ENCODE data around the gene PLD4. TPM values are rescaled to one million over a fixed set of nuclear protein-coding genes. Genes with fewer than 3 reads are reported as not detected.

PLD4 gene
- total RNA-seq, 1 donor from 2014 or later, result not detected

GRCh38 chr14:104933746-104934733, 9.4 kb downstream of the PLD4 start:
- no peak for DNase-seq (ENCODE audit: extremely low spot score in 2 of 2)
- intact Hi-C loops (cut with DNase I), result loop anchor here (5.0 kb wide), 1 partner anchor 33 kb away; no protein-coding TSS in a partner anchor
- TF ChIP-seq CTCF (IDR thresholded peaks at IDR 0.05) (no peak), POLR2AphosphoS5 (IDR thresholded peaks at IDR 0.05; ENCODE audit: insufficient read depth in 1 of 2, low read depth in 1 of 2) (no peak), POLR2A (IDR thresholded peaks at IDR 0.05) (no peak)
- peaks cover 30% of the 10 kb centered on the region for H3K4me1 ChIP-seq
- peak overlapping the region; percentile 57 to 61 for H3K4me3 ChIP-seq
- H3K27ac ChIP-seq, result peak overlapping the region; percentile 71
- peaks cover 0 to 3% of the 10 kb centered on the region in 2 donors for H3K36me3 ChIP-seq
- H3K27me3 ChIP-seq, result no peaks in the 10 kb centered on the region
- H3K9me3 ChIP-seq, result no peaks in the 10 kb centered on the region

GRCh38 chr14:104935026-104935650, 10.5 kb downstream of the PLD4 start:
- Histone ChIP-seq H3K4me1 (peaks cover 30% of the 10 kb centered on the region), H3K36me3 (peaks cover 0 to 13% of the 10 kb centered on the region in 2 donors), H3K27ac (no peak overlapping the region), H3K27me3 (no peaks in the 10 kb centered on the region), H3K9me3 (no peaks in the 10 kb centered on the region), H3K4me3 (no peak overlapping the region)
- no peak for DNase-seq (ENCODE audit: extremely low spot score in 2 of 2)
- TF ChIP-seq POLR2AphosphoS5 (IDR thresholded peaks at IDR 0.05; ENCODE audit: insufficient read depth in 1 of 2, low read depth in 1 of 2), result no peak
- intact Hi-C loops (cut with DNase I), result no loop called here

GRCh38 chr14:104935955-104936354, 11.3 kb downstream of the PLD4 start:
- DNase-seq (ENCODE audit: extremely low spot score in 2 of 2), result no peak
- Histone ChIP-seq H3K36me3 (peaks cover 0 to 21% of the 10 kb centered on the region in 2 donors), H3K27me3 (no peaks in the 10 kb centered on the region), H3K9me3 (no peaks in the 10 kb centered on the region), H3K4me1 (peaks cover 30% of the 10 kb centered on the region), H3K4me3 (no peak overlapping the region), H3K27ac (no peak overlapping the region)
- no peak for TF ChIP-seq CTCF (IDR thresholded peaks at IDR 0.05)
- TF ChIP-seq POLR2AphosphoS5 (IDR thresholded peaks at IDR 0.05; ENCODE audit: insufficient read depth in 1 of 2, low read depth in 1 of 2), result no peak
- TF ChIP-seq POLR2A (IDR thresholded peaks at IDR 0.05), result no peak
- intact Hi-C loops (cut with DNase I), result no loop called here

- TF ChIP-seq POLR2A (IDR thresholded peaks at IDR 0.05), result no peak
- TF ChIP-seq POLR2AphosphoS5 (IDR thresholded peaks at IDR 0.05; ENCODE audit: insufficient read depth in 1 of 2, low read depth in 1 of 2), result no peak
- no peak for TF ChIP-seq CTCF (IDR thresholded peaks at IDR 0.05)
- no peaks in the 10 kb centered on the region for H3K9me3 ChIP-seq
- no peak for DNase-seq (ENCODE audit: extremely low spot score in 2 of 2)
- peaks cover 0 to 27% of the 10 kb centered on the region in 2 donors for H3K36me3 ChIP-seq
- H3K4me3 ChIP-seq, result no peak overlapping the region
- no peak overlapping the region for H3K27ac ChIP-seq
- H3K27me3 ChIP-seq, result no peaks in the 10 kb centered on the region
- intact Hi-C loops (cut with DNase I), result no loop called here
- peaks cover 30% of the 10 kb centered on the region for H3K4me1 ChIP-seq
Observed at GRCh38 chr14:104936361-104937155, 11.9 kb downstream of the PLD4 start.

- Histone ChIP-seq H3K36me3 (peaks cover 0 to 31% of the 10 kb centered on the region in 2 donors), H3K27ac (no peak overlapping the region), H3K4me1 (peaks cover 24% of the 10 kb centered on the region), H3K27me3 (no peaks in the 10 kb centered on the region), H3K9me3 (no peaks in the 10 kb centered on the region), H3K4me3 (no peak overlapping the region)
- intact Hi-C loops (cut with DNase I), result no loop called here
- no peak for DNase-seq (ENCODE audit: extremely low spot score in 2 of 2)
- no peak for TF ChIP-seq CTCF (IDR thresholded peaks at IDR 0.05)
- TF ChIP-seq POLR2AphosphoS5 (IDR thresholded peaks at IDR 0.05; ENCODE audit: insufficient read depth in 1 of 2, low read depth in 1 of 2), result no peak
- no peak for TF ChIP-seq POLR2A (IDR thresholded peaks at IDR 0.05)
Observed at GRCh38 chr14:104937161-104937560, 12.5 kb downstream of the PLD4 start.
